DMS153 (cell line): Measurements from ENCODE around the gene HGFAC.

ENCODE experiments used
- DNase-seq: peaks from one replicate; lab custom pipeline; 2025; lab: John Stamatoyannopoulos, UW

Gene HGFAC

GRCh38 chr4:3441501-3442459, at the start of gene HGFAC:
HGFAC (plus strand) TSS chr4:3441968; CDS start chr4:3442002, 34 bp downstream.
- no peak for DNase-seq

- no peak for DNase-seq
Measured at GRCh38 chr4:3392321-3392720, 49.4 kb upstream of the HGFAC start.

DNA sequence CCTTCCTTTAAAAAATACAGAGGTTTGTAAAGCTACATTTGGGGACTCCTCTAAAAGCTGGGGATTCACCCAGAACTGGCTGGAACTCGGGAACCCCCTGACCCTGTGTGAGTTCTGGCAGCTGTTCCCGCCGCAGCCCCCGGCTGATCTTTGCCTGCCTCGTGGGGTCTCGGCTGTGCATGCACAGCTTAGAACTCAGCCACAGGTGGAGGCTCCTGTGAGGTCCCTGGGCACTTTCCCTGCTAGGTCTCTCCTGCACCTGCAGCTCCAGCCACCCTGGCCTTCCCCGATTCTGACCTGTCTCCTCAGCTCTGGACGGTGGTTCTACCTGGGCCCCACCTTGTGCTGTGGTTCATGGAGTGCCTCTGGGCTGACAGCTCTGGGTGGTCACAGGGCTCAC, 48.6 kb upstream of the HGFAC start:
- no peak for DNase-seq

GRCh38 chr4:3396600-3396999, 45.2 kb upstream of the HGFAC start:
- no peak for DNase-seq

DNA sequence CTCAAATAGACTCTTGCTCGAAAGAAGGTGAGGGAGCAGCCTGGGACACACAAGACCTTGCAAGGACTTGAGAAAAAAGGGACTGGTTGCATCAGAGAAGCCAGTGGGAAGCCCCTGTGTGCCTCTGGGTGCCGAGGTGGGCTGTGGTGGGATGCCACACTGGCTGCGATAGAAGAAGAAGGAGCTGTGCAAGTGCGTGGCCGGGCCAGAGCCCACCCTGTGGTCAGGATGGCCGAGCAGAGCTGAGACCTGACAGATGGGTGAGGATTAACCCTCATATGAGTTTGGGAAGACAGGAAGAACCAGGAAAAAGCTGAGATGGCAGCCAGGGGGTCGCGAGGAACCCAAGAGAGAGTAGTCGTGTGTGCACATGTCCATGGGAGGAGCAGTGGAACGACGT, 44.6 kb upstream of the HGFAC start:
- no peak for DNase-seq

- DNase-seq, result no peak
Measured at GRCh38 chr4:3399277-3400194, 42.2 kb upstream of the HGFAC start.

- no peak for DNase-seq
Measured at GRCh38 chr4:3401436-3402171, 40.2 kb upstream of the HGFAC start.

- DNase-seq, result no peak
Measured at GRCh38 chr4:3402491-3403347, 39.0 kb upstream of the HGFAC start.

DNA sequence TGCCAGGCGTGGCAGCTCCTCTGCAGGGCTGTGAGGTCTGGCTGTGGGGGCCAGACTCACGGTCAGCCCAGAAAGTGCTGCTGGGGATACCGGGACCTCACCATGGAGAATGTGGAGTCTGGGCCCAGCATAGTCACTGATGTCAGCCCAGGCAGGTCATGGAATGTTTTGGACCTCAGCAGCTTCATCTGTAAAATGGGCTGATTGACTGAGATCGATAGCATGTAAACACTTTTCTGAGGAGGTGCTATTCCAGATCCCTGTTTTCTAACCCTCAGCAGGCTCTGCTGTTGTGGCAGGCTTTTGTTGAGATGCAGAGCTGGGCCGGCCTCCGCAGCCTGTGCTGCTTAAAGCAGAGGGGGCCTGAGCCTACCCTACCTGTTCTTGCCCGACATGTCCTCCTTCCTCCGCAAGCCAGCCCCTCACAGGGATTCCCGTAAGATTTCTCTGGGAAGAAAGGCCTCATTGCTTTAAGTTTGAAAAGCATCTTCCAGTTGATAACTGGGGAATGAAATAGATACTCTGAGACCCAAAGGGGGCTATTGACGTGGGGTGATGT, 38.3 kb upstream of the HGFAC start:
- DNase-seq, result no peak

DNA sequence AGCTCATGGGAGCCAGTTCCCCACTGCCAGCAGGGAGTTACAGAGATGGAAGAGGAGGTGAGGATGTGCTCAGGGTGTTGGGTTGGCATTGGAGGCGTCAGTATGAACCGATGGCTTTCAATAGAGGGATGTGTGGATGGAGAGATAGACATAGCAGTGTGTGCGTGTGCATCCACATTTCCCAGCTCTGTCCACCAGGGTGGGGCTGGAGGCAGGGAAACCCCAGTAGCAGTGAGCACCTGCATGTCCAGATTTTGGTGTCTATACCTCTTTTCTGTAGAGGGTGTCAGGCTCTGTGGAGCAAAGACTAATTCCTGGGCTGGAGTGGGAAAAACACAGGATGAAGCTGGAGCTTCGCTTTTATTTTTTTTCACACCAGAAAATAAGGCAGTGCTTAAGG, 37.2 kb upstream of the HGFAC start:
- DNase-seq, result no peak

DNA sequence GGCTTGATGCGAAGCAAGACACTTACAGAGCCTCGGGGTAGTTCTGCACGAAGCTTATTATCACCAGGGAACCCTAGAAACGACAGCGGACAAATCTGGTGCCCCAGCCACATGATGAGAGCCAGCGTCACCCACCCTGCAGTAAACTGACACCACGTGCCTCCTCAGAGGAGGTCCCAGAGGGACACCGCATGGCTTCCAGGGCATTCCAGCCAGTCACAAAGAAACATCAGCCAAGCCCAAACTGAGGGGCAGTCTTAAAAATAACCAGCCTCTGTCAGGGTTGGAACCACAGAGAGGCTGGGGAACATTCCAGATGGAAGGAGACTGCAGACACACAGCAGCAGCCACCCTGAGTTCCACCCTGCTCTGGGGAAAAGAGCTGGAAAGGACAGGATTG, 36.6 kb upstream of the HGFAC start:
- DNase-seq, result no peak

GRCh38 chr4:3406021-3406420, 35.7 kb upstream of the HGFAC start:
- no peak for DNase-seq

GRCh38 chr4:3406431-3406830, 35.3 kb upstream of the HGFAC start:
- DNase-seq, result no peak

GRCh38 chr4:3407171-3407771, 34.5 kb upstream of the HGFAC start:
- DNase-seq, result no peak

- DNase-seq, result no peak
Measured at GRCh38 chr4:3407930-3408792, 33.6 kb upstream of the HGFAC start.

DNA sequence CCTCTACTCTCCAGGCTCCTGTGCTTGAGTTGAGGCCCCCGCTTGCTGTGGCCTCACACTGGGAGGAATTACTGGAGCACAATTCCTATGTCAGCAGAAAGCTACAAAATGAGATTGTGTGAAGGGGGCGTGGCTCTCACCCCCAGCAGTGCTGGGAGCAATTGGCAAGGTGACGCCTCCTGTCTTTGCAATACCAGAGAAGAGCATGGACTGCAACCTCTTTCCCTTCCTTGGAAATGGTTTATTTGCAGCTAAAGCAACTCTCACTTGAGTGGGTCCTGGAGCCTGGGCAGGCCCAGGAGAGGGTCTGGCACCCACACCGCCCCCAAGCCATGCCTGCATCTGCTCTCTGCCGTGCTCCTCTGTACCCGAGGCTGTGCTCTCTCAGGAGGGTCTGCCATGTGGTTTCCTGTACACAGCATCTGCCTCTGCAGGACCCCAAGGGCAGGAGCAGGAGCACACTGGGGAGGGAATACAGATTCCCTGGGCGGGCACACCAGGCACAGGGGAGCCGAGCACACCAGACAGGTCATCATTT, 32.9 kb upstream of the HGFAC start:
- DNase-seq, result no peak

DNA sequence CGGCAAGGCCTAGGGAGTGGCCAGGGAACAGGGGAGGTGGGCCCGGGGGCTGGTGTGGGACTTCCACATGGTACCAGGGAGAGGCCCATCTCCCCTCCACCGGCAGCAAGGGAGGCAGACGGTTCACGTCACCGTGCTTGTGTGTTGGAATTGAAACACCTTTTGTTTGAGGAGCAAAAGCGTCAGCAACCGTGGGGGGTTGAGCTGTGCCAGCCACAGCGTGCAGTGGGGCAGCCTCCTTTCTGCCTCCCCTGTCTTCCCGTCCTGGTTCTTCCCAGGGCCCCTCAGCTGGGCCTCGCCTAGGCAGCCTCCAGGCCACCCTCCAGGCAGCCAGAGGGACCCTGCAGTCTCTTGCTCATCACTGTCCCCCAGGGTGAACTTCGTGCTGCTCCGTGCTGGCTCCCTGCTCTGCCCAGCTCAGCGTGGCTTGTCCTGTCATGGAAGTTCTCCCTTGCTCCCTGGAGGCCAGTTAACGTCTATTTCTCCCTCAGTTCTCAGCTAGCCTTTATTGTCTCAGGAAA, 32.1 kb upstream of the HGFAC start:
- no peak for DNase-seq

- DNase-seq, result no peak
Measured at GRCh38 chr4:3410401-3411135, 31.2 kb upstream of the HGFAC start.
